HG02763 (cell line): ENCODE measurements around the gene MAGEF1.

Experiments used
- ATAC-seq: cut with Tn5 transposase; IDR thresholded peaks from one replicate; pipeline ENCODE4 v1.9.1; 2021; ENCODE audit warnings: mild to moderate bottlenecking, moderate library complexity; ENCODE audit not compliant: unreplicated experiment

Gene MAGEF1

DNA sequence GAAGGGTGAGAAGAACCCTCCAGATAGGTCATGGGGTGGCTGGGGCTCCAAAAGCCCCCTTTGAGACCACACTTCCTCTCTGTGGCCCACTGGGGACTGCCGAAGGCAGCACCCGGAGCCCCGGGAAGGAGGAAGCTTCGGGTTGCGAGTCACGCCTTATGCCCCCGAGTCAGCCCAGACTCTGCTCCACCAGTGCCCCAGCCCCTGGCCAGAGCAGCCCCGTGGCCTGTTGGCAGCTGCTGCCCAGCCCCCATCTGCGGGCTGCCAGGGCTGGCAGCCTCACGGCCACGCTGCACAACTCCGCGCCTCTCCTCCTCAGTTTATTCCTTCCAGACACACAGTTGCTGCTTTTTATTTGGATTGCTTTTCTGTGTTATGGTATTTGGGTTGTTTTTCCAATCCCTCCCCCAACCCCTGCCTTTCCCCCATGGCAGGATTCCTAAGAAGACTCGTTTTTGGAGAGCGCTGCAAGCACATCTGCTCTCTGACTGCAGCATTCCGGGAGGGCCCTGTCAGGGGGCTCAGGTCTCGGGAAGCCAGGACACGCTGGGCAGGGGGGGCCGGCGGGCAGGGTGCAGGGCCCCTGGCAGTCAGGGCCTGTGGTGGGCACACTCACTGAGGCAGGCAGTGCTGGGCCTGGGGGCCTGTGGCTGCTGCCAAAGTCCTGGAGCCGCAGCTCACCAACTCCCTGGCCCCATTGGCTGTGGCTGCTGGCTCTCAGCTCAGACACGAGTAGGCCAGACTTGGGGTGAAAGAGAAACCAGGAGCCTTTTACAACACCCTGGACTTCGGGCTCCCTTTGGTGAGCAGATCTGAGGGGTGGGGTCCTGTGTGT lies 20.2 kb downstream of the MAGEF1 start:
- ATAC-seq = no peak

DNA sequence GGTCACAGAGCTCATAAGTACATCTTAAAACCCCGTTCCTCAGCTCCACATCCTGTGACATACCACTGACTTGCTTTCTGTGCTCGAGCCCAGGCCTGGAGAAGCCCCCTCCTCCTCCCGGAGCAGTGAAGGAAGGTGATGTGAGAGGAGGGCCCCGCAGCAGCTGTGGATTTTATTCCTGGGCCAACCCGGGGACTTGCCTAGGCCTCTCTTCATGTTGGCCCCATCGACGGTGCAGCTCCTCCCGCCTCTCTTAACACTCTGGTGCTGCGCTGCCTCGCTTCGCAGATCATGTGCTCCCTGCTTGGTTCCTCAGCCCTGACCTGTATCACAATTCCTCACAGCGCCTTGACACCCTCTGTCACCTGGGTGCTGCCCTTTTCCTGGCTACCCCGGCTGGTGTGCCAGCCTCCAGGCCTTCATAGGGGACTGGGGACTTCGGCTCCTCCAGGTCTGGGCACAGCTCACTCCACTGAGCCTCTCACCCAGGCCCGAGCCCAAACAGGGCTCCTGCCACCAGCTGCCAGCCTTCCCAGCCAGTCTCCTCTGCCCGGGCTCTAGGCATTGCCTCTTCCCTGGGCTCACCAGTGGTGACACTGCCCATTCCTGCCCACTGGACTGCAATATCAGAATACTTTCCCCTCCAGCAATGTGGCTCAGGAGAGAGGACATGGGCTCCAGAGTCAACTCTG lies 21.5 kb downstream of the MAGEF1 start:
- no peak for ATAC-seq

DNA sequence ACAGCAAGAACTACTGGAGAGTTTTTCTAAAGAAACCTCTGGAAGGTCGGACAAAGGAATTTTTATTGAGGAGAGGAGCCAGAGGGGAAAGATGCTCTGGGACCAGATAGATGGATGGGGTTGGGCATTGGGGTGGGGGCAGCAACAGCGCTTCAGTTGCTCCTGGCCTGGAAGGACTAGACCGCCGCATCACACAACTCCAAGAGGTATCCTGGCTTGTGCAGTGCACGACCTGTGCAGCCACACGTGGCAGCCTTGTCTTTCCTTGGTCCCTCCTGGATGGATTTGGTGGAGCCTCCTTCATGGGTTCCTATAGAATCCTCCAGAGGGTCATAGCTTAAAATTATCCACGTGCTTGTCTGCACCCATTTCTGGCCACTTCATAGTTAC lies 23.0 kb downstream of the MAGEF1 start:
- ATAC-seq = no peak

DNA sequence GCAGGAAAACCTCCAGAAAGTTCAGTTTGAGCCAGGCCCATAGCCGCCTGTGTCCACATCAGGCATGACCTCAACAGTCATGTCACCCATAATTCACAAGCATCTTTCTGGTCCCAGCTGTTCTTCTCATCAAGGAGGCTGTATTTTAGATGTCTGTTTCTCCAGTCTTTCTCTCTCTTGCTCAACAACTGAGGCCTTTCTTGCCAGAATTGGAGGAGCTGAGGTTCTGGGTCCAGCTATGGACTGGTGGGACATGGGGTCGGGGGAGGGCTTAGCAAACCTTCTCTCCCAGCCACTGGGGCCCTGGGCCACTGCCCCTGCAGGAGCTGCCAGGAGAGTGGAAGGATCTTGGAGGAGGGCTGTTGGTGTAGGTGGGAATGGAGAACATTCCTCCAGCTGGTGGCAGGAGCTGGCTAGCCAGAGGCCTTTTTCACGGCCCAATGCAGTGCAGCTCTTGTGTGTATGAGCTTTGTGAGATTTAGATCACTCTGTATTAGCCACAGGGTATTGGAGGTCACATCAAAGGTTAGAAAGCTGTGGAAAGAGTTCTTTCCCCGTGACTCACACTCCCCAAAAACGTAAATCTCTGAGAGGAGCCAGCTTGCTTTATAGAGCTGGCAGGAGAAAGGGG lies 23.5 kb downstream of the MAGEF1 start:
- no peak for ATAC-seq

DNA sequence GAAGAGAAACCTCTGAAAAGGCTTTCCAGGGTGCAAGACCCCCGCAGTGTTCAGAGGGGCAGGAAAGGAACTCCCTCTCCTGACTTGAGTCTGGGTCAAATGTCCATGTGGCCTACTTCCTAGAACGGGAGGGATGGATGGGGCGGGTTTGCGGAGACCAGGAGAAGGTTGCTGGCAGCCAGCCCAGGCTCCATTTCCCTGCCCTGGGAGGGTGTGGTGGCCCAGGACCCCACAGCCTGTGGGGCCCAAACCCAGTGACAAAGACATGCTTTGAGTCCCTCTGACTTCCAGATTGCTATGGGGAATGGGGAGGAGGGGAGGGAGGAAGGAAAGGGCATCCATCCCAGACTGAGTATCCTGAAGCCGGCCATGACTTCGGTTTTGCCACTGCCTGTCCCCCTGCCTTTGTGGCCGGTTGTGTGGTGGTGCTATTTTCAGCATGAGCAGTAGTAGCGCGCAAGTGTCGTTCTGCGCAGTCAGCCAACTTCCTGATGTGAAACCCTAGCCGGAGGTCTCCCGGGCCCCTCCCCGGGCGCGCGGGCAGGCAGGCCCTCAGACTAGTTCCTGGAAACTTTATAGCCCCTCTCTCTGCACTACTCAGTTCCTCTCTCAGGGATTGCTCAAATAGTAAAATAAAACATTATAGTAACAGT lies 24.4 kb downstream of the MAGEF1 start:
- no peak for ATAC-seq

DNA sequence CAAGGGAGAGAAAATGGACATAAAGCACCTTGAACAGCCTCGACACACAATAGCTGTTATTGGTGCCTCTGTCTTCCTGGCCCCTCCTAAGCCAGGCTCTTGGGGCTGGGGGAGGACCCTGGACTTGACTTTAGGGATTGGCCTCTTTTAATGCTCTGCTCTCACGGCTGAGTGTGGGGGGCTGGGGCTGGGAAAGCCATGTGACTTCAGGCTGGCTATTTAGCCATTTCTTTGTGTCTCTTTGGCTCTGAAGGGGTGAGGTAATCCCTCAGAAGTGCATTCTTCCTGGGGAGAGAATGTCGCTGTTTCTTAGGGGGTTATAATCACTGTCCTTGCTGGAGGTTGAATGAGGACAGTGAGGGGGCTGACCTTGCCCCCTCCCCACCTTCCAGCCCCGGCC lies 26.2 kb downstream of the MAGEF1 start:
- ATAC-seq = no peak

DNA sequence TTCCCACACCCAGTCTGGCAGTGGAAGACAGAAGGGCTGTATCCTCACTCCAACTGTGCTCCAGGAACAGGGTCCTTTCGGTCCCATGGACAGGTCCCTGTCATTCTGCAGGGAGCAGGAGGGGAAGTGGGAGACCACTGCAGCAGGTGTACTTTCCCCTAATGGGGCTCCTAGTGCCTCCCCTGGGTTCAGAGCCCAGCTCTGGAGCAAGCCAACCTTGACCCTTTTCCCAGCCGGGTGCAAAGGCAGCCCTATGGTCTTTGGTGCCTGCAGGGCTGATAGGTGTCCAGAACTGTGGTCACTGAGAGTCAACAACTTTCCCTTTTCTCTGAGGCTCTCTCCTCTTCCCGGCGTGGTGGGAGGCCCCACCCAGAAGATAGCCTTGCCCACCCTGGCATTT lies 26.8 kb downstream of the MAGEF1 start:
- no peak for ATAC-seq

DNA sequence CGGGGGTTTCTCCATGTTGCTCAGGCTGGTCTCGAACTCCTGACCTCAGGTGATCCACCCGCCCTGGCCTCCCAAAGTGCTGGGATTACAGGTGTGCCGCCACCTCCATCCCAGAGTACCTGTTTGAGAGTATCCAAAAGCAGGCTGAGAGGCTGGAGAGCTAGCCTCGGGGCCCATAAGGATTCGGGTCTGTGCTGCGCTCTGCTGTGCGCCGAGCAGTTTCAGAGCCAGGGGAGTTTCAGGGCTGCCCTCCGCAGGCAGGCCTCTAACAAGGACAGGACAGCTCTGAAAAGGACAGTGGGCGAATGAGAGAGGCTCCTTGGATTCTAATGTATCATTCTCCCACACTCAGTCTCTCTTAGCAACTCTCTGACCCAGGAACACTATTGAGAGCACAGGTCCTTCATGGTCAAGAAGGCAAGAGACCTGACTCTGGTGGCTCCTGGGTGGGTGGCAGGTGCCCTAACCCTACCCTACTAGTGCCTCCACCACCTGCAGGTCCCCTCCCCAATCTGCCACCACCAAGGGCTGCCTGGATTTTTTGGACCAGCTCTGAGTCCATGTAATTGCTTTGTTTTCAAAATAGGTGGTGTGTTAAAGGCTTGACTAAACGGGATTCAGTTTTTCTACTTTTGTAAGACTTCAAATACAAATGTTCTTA lies 27.8 kb downstream of the MAGEF1 start:
- ATAC-seq = no peak

DNA sequence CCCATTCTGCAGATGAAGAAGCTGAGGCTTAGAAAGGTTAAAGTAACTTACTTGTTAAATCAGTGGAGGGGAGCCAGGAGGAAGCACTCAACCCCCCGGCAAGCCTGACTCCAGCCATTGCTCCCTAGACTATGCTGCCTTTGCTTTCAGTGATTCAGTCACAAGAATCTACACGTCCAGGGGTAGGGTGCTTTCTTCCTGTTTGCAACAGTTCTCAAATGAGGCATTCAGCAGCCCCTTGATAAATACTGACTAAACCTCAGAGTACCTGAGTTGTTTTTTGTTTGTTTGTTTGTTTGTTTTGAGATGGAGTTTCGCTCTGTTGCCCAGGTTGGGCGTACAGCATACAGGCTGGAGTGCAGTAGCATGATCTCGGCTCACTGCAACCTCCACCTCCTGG lies 28.6 kb downstream of the MAGEF1 start:
- no peak for ATAC-seq

DNA sequence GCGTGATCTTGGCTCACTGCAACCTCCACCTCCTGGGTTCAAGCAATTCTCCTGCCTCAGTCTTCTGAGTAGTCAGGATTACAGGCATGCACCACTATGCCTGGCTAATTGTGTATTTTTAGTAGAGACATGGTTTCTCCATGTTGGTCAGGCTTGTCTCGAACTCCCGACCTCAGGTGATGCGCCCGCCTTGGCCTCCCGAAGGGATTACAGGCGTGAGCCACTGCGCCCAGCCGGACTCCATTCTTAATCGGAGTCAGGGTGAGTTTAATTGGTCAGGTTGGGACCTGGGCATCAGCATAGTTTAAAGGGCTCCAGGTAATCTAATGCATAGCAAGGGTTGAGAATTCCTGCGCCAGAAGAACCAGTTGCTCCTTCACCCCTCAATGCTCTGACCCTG lies 29.2 kb downstream of the MAGEF1 start:
- ATAC-seq = no peak

DNA sequence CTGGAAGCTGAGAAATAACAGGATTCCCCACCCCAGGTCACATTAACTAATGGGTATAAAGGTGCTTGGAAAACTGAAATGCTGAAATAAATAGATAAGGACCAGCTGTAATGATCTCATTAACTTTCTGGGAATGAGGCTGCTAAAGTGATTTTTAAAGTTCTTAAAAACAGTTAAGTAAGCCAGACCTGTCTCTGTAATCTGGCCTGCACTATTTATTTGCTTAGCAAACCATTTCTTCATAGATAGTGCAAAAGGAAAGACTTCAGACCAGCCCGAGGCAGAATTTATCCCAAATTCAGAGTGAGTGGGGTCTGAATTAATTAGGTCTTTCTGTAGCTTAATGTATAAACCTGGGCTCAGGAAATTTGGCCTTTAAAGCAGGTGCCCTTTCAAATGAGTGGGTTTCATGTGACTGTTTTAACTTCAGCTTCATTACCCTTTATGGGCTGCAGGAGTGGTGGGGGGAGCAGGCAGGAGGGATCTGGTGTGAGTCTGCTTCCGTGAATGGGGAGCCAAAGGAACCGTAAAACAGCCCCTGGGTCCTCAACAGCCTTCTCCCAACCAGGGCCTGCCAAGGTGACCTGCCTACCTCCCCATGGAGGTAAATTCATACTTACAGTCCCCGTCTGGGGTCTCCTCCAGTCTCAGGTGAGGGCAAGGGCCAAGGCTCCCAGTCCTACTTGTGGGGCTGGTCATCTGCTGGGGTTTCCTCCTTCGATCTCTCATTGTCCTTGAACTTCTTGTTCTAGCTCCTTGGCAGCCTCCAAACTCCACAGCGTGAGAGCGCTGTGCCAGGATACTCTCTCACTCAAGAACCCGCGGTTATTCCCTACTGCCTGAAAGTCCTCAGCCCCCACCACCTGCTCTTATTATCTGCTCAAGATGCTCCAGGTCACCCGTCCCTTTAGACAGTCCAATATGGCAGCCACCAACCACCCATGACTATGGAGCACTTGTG lies 31.2 kb downstream of the MAGEF1 start:
- no peak for ATAC-seq

DNA sequence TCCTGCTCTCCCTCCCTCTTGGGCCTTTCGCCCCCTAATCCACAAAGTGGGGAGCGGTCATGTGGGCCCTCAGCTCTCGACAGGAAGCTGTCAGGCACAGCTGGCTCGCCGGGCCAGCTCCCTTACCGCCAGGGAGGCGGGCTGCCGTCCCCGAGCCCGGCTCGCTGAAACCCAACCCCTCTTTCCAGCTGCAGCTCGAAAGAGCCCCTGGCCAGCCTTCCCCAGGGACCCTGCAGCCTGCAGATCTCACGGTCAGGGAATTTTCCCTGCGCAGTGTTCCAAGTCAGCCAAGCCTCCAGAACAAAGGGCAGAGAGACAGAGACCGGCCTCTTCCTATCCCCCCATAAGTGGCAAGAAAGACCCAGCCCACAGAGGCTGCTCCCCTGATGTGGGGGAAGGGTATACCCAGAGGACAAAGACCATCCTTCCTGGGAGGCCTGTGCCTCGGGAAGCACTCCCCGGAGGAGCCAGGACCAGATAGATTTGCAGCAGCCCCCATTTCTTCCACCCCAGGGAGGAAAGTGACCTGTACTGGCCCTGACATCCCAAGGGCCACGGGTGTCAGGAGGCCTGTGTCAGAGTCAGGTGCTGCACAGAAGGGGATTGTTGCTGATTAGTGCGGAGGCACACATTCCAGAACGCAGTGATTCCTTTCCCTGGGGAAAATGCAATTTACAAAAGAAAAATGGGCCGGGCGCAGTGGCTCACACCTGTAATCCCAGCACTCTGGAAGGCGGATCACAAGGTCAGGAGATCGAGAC lies 32.6 kb downstream of the MAGEF1 start:
- ATAC-seq = no peak

DNA sequence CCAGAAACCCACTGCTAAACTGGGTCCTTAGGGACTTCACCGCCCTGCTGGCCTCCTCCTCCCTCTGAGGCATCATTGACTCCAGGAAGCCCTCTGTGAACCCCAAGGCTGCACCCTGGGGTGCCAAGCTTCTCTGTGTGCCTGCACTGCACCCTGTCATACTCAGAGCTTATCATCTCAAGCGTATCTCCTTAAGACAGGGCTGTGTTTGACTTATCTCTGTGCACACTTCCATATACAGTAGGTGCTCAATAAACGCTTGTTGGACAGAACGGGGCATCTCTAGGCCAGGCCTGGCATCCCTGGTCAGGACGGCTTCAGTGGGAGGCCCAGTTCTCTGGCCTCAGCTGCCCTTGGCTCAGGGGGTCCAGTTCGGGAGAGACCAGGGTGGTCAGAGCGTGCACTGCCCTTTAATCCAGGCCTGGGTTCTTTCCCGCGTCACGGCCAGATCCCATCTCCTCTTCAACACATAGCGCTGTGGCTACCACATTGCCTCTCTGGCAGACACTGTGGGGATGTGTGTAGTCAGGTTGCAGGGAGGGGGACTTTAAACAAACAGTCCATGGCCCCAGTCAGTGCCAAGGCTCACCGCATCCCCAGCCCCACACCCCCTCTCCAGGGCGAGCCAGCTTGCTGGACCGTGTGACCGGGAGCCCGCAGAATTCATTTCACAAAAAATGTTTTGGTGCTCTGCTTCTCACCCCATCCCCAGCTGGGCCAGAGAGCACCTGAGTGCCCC lies 33.4 kb downstream of the MAGEF1 start:
- no peak for ATAC-seq

DNA sequence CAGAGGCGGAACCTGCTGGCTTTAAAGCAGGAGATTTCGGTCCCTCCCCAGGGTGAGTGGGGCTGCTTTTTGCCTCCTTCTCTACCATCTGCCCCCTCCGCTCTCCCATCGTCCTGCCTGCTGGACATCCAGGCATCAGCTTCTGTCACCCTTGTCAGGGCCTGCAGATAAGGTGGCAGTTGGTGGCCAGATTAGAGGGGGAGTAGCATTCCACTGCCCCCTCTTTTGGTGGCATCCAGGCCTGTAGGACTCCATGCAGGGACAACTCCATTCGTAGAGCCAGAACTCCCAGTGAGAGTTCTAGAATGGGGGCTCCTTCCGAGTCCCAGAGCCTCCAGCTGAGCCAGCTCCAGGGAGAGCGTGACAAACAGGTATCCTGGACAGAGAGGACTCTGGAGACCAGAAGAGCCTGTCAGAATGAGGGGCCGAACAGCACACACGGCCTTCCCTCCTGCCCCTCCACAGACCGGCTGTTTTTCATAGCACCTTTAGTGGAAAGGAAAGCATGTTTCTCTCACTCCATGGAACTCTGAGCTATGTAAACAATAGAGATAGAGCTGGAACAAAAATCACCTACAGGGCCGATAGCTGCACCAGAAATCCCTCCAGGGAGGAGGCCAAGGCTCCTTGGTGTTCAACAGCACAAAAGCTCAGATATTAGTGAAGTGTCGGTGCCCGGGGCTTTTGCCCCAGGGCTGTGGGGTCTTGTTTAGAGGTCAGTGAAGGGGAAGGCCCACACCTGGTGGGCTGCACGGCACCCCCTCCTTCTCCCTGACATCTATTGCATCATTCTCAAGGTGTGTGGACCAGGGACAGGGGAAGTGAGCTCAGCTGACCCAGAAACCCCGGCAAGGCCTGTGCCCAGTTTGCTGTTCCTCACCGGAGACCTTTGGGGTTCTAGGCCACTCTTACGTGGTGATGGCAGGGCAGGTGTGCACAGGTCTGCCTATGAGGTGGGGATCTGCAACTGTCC lies 34.2 kb downstream of the MAGEF1 start:
- ATAC-seq = no peak

DNA sequence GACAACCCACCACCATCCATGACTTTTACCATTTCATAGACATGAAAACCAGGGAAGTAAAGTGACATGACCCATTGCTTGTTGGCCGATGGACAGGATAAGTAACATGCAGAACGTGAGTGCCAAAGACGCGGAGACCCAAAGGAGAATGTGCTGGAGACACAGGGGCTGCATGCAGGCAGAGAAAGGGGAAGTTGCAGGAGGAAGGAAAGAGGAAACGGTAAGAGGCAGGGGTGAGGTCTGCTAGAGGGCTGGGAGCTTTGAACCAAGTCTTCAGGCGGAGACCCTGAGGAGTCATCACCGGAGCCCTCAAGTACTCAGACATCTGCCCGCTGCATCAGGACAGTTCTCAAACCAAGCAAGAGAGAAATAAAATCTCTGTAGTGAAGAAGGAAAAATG lies 34.9 kb downstream of the MAGEF1 start:
- no peak for ATAC-seq

DNA sequence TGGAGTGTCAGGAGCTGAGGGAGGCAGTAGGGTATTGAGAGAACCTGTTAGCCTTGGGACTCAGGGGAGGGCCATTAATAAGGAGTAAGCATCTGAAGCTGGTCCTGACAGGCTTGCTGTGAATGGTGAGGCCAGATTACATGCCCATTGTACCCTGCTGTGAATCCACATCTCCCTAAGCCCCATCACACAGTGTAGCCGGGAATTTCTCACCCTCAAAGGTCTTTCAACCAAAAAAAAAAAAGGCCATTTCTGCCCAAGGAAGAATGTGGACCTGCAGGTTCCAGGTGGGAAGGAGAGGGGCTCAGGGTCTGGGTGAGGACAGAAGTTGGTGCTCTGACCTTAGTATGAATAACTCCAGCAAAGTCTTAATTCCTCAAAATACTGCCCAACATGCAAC lies 37.2 kb downstream of the MAGEF1 start:
- ATAC-seq = no peak
